ENCODE measurements around the gene TMEM181.
"Not testable (repeated sequence)": the region's sequence is repeated elsewhere in the genome, so short reads cannot be mapped to it uniquely, and the experiment has no call there.

TMEM181 gene

GRCh38 chr6:158667360-158667981, 107.6 kb downstream of the TMEM181 start:
- POLR2A ChIA-PET (ENCODE audit: low non-redundant PET): no interaction called here
- H3K27ac ChIP-seq: no peak overlapping the region
- CTCF ChIA-PET: interaction anchor here (1.4 kb wide), 1 partner anchor 24 kb away, joined by 7 read pairs; no protein-coding TSS in a partner anchor
- no peak for TF ChIP-seq CTCF (conservative IDR thresholded peaks at IDR 0.05; ENCODE audit: low read depth)
- no peak for DNase-seq (ENCODE audit: low spot score)

GRCh38 chr6:158668707-158669103, 108.8 kb downstream of the TMEM181 start:
- ChIA-PET CTCF (interaction anchor here (0.9 kb wide), 1 partner anchor 9 kb away, joined by 3 read pairs; no protein-coding TSS in a partner anchor), POLR2A (ENCODE audit: low non-redundant PET) (no interaction called here)
- H3K27ac ChIP-seq: no peak overlapping the region
- no peak for DNase-seq (ENCODE audit: low spot score)
- no peak for TF ChIP-seq CTCF (conservative IDR thresholded peaks at IDR 0.05; ENCODE audit: low read depth)

- POLR2A ChIA-PET (ENCODE audit: low non-redundant PET): no interaction called here
Measured at GRCh38 chr6:158669145-158670035, 109.5 kb downstream of the TMEM181 start.

GRCh38 chr6:158672119-158672518, 112.2 kb downstream of the TMEM181 start:
- CTCF ChIA-PET: interaction anchor here (0.7 kb wide), 2 partner anchors 126 to 336 kb away, joined by 5 read pairs; no protein-coding TSS in a partner anchor
- H3K27ac ChIP-seq; POLR2A ChIA-PET (ENCODE audit: low non-redundant PET); DNase-seq (ENCODE audit: low spot score): not testable (repeated sequence)

More at GRCh38 chr6:158669145-158670035, 109.5 kb downstream of the TMEM181 start:
- no peak overlapping the region for H3K27ac ChIP-seq
- no peak for TF ChIP-seq CTCF (conservative IDR thresholded peaks at IDR 0.05; ENCODE audit: low read depth)
- CTCF ChIA-PET: interaction anchor here (0.9 kb wide), 1 partner anchor 10 kb away, joined by 3 read pairs; no protein-coding TSS in a partner anchor
- peak; percentile 20 for DNase-seq (ENCODE audit: low spot score)

- POLR2A ChIA-PET (ENCODE audit: low non-redundant PET): no interaction called here
- no peak overlapping the region for H3K27ac ChIP-seq
- DNase-seq (ENCODE audit: low spot score): no peak
- CTCF ChIA-PET: interaction anchor here (0.7 kb wide), 1 partner anchor 235 kb away, joined by 4 read pairs; no protein-coding TSS in a partner anchor
- no peak for TF ChIP-seq CTCF (conservative IDR thresholded peaks at IDR 0.05; ENCODE audit: low read depth)
Measured at GRCh38 chr6:158672726-158673125, 112.8 kb downstream of the TMEM181 start.

GRCh38 chr6:158674342-158675131, 114.6 kb downstream of the TMEM181 start:
- no peak for DNase-seq (ENCODE audit: low spot score)
- TF ChIP-seq CTCF (conservative IDR thresholded peaks at IDR 0.05; ENCODE audit: low read depth): no peak
- no peak overlapping the region for H3K27ac ChIP-seq
- CTCF ChIA-PET: interaction anchor here (0.7 to 1.9 kb wide), 4 partner anchors 14 to 461 kb away, joined by 3 to 10 read pairs (median 3); no protein-coding TSS in a partner anchor
- POLR2A ChIA-PET (ENCODE audit: low non-redundant PET): no interaction called here

GRCh38 chr6:158677094-158677493, 117.2 kb downstream of the TMEM181 start:
- POLR2A ChIA-PET (ENCODE audit: low non-redundant PET); DNase-seq (ENCODE audit: low spot score); H3K27ac ChIP-seq; CTCF ChIA-PET: not testable (repeated sequence)
